ENCODE results near the gene GALM.
"Not testable (repeated sequence)": the region's sequence is repeated elsewhere in the genome, so short reads cannot be mapped to it uniquely, and the experiment has no call there.

Gene GALM

GRCh38 chr2:38635139-38635538 lies 30.8 kb upstream of the GALM start:
- ChIA-PET POLR2A (interaction anchor here (1.1 kb wide), 1 partner anchor 116 kb away, joined by 3 read pairs; the partner anchor contains the start of gene SRSF7), CTCF (no interaction called here)
- Histone ChIP-seq H3K9me3 (ENCODE audit: control insufficient read depth, insufficient read depth, low read depth, low read length) (no peaks in the 10 kb centered on the region), H3K4me3 (ENCODE audit: low read depth, low read length) (no peak overlapping the region), H3K27ac (ENCODE audit: extremely low read depth, low read depth, low read length) (no peak overlapping the region), H3K36me3 (ENCODE audit: control insufficient read depth in 2 of 2, insufficient read depth in 1 of 2, low read length in 2 of 2) (no peaks in the 10 kb centered on the region), H3K4me1 (ENCODE audit: control insufficient read depth, insufficient read depth, low read length) (peaks cover 6% of the 10 kb centered on the region)
- TF ChIP-seq ZNF473 (tag by site-specific recombination; IDR thresholded peaks at IDR 0.05), result no peak
- TF ChIP-seq ZNF513 (tag by site-specific recombination; IDR thresholded peaks at IDR 0.05), result no peak
- no peak for TF ChIP-seq IKZF3 (tag by site-specific recombination; IDR thresholded peaks at IDR 0.05)
- TF ChIP-seq ZNF37A (tag by site-specific recombination; IDR thresholded peaks at IDR 0.05), result no peak
- TF ChIP-seq ZEB2 (tag by site-specific recombination; IDR thresholded peaks at IDR 0.05), result no peak
- no peak for TF ChIP-seq ZNF792 (tag by site-specific recombination; IDR thresholded peaks at IDR 0.05)
- no peak for TF ChIP-seq ZNF416 (tag by site-specific recombination; IDR thresholded peaks at IDR 0.05)
- no peak for TF ChIP-seq MEIS1 (CRISPR knock-in tag; IDR thresholded peaks at IDR 0.05; ENCODE audit: borderline replicate concordance)

- no peak overlapping the region for H3K4me3 ChIP-seq (ENCODE audit: low read depth, low read length)
- H3K27ac ChIP-seq (ENCODE audit: extremely low read depth, low read depth, low read length), result no peak overlapping the region
- ChIA-PET CTCF (interaction anchor here (0.7 kb wide), 1 partner anchor 1242 kb away, joined by 3 read pairs; no protein-coding TSS in a partner anchor), POLR2A (interaction anchor here (0.7 kb wide), 1 partner anchor 35 kb away, joined by 5 read pairs; no protein-coding TSS in a partner anchor)
- H3K36me3 ChIP-seq (ENCODE audit: control insufficient read depth in 2 of 2, insufficient read depth in 1 of 2, low read length in 2 of 2), result no peaks in the 10 kb centered on the region
- H3K9me3 ChIP-seq (ENCODE audit: control insufficient read depth, insufficient read depth, low read depth, low read length), result no peaks in the 10 kb centered on the region
- TF ChIP-seq ZNF214 (tag by site-specific recombination; IDR thresholded peaks at IDR 0.05; ENCODE audit: borderline replicate concordance), result no peak
- TF ChIP-seq ZIC2 (tag by site-specific recombination; IDR thresholded peaks at IDR 0.05), result no peak
- no peak for TF ChIP-seq ZNF2 (tag by site-specific recombination; IDR thresholded peaks at IDR 0.05)
- TF ChIP-seq ZNF274 (IDR thresholded peaks at IDR 0.05; ENCODE audit: low read length), result no peak
- TF ChIP-seq ZNF274 (tag by site-specific recombination; IDR thresholded peaks at IDR 0.05; ENCODE audit: borderline replicate concordance), result no peak
- TF ChIP-seq ZSCAN16 (tag by site-specific recombination; IDR thresholded peaks at IDR 0.05), result no peak
- TF ChIP-seq ZNF311 (tag by site-specific recombination; IDR thresholded peaks at IDR 0.05; ENCODE audit: borderline replicate concordance), result no peak
- TF ChIP-seq ZNF416 (tag by site-specific recombination; IDR thresholded peaks at IDR 0.05), result no peak
- TF ChIP-seq ZNF658 (tag by site-specific recombination; IDR thresholded peaks at IDR 0.05), result no peak
- TF ChIP-seq MZF1 (tag by site-specific recombination; IDR thresholded peaks at IDR 0.05; ENCODE audit: borderline replicate concordance), result no peak
- TF ChIP-seq GFI1B (tag by site-specific recombination; IDR thresholded peaks at IDR 0.05), result no peak
- peaks cover 6% of the 10 kb centered on the region for H3K4me1 ChIP-seq (ENCODE audit: control insufficient read depth, insufficient read depth, low read length)
These were observed 29.8 kb upstream of the GALM start for GRCh38 chr2:38636069-38636468.

- ChIA-PET CTCF (interaction anchor here (0.6 kb wide), 1 partner anchor 1247 kb away, joined by 4 read pairs; no protein-coding TSS in a partner anchor), POLR2A (interaction anchor here (1.1 kb wide), 1 partner anchor 109 kb away, joined by 4 read pairs; the partner anchor contains the start of gene SRSF7)
These were observed 23.4 kb upstream of the GALM start for GRCh38 chr2:38642373-38643017.

More at GRCh38 chr2:38642373-38643017, 23.4 kb upstream of the GALM start:
- not testable (repeated sequence) for H3K4me1 ChIP-seq (ENCODE audit: control insufficient read depth, insufficient read depth, low read length); H3K9me3 ChIP-seq (ENCODE audit: control insufficient read depth, insufficient read depth, low read depth, low read length); H3K27ac ChIP-seq (ENCODE audit: extremely low read depth, low read depth, low read length); H3K36me3 ChIP-seq (ENCODE audit: control insufficient read depth in 2 of 2, insufficient read depth in 1 of 2, low read length in 2 of 2); H3K4me3 ChIP-seq (ENCODE audit: low read depth, low read length)
